IMR-90 (cell line): ENCODE measurements around the gene ROR2. TPM values are rescaled to one million over a fixed set of nuclear protein-coding genes. Genes with fewer than 3 reads are reported as not detected.

Experiments
- ATAC-seq: fragments of 200-7000 bp; cut with Tn5 transposase; 2 replicates; pipeline ENCODE4 v1.9.1; 2020; ENCODE audit warnings: low read depth, mild to moderate bottlenecking, moderate library complexity
- BruUV-seq: library from RNA; stranded (reverse); fragments of 400-500 nt; replicated peaks from 2 replicates; lab custom pipeline; 2021; lab: Mats Ljungman, UMichigan
- CTCF ChIA-PET: fragments of 300-600 bp; formaldehyde crosslinking; extraction: SDS; loops from one replicate; lab custom pipeline; 2021; ENCODE audit warnings: antibody characterized with exemption; lab: Yijun Ruan, JAX
- POLR2A ChIA-PET: fragments of 300-600 bp; sonication (Branson Sonifier 250); formaldehyde crosslinking; loops from one replicate; lab custom pipeline; 2022; ENCODE audit warnings: antibody characterized with exemption; ENCODE audit not compliant: unreplicated experiment; lab: Charles Lee
- DNase-seq: peaks from one replicate; pipeline ENCODE4 v3.0.0; 2013
- H2AFZ ChIP-seq: replicated peaks from 2 replicates; pipeline ENCODE3; 2013; ENCODE audit warnings: low read length, mild to moderate bottlenecking; ENCODE audit not compliant: poor library complexity
- H2AK5ac ChIP-seq: 2 replicates; pipeline ENCODE4 v1.6.1; 2013; ENCODE audit warnings: low read depth, low read length, inconsistent platforms
- H2AK9ac ChIP-seq: replicated peaks from 2 replicates; pipeline ENCODE3; 2013; ENCODE audit warnings: mild to moderate bottlenecking, low read depth, low read length, moderate library complexity; ENCODE audit not compliant: poor library complexity
- H2BK120ac ChIP-seq: 2 replicates; pipeline ENCODE4 v1.6.1; 2013; ENCODE audit warnings: low read depth, low read length, inconsistent platforms
- H2BK15ac ChIP-seq: 3 replicates; pipeline ENCODE4 v1.6.1; 2013; ENCODE audit warnings: low read depth, low read length, inconsistent platforms
- H2BK20ac ChIP-seq: 2 replicates; pipeline ENCODE4 v1.6.1; 2013; ENCODE audit warnings: low read depth, mild to moderate bottlenecking, inconsistent platforms, low read length, moderate library complexity
- H2BK5ac ChIP-seq: 2 replicates; pipeline ENCODE4 v1.6.1; 2013; ENCODE audit warnings: mild to moderate bottlenecking, low read depth, low read length, inconsistent platforms; ENCODE audit not compliant: poor library complexity, severe bottlenecking
- H3K14ac ChIP-seq: replicated peaks from 2 replicates; pipeline ENCODE4 v1.6.1; 2013; ENCODE audit warnings: low read depth, low read length, inconsistent platforms
- H3K18ac ChIP-seq: 2 replicates; pipeline ENCODE4 v1.6.1; 2013; ENCODE audit warnings: low read depth, low read length, control low read depth
- H3K23ac ChIP-seq: 2 replicates; pipeline ENCODE4 v1.6.1; 2013; ENCODE audit warnings: low read depth, low read length, inconsistent platforms
- H3K27ac ChIP-seq: 2 replicates; pipeline ENCODE4 v1.5.1; 2013; ENCODE audit warnings: mild to moderate bottlenecking, control low read depth, low read length; ENCODE audit not compliant: insufficient read depth
- H3K27me3 ChIP-seq: 2 replicates; pipeline ENCODE4 v1.6.1; 2013; ENCODE audit warnings: low read length; ENCODE audit not compliant: control insufficient read depth, insufficient read depth
- H3K36me3 ChIP-seq: 2 replicates; pipeline ENCODE4 v1.6.1; 2013; ENCODE audit warnings: low read length, mixed read lengths; ENCODE audit not compliant: control insufficient read depth, insufficient read depth
- H3K4ac ChIP-seq: 2 replicates; pipeline ENCODE4 v1.6.1; 2013; ENCODE audit warnings: low read depth, low read length, inconsistent platforms
- H3K4me1 ChIP-seq: 2 replicates; pipeline ENCODE4 v1.6.1; 2013; ENCODE audit warnings: low read length, mixed read lengths; ENCODE audit not compliant: control insufficient read depth, insufficient read depth
- H3K4me2 ChIP-seq: 2 replicates; pipeline ENCODE4 v1.6.1; 2013; ENCODE audit warnings: low read depth, mild to moderate bottlenecking, control low read depth, low read length, moderate library complexity
- H3K4me3 ChIP-seq: 2 replicates; pipeline ENCODE4 v1.5.1; 2013; ENCODE audit warnings: low read depth, mild to moderate bottlenecking, control low read depth, low read length, moderate library complexity; ENCODE audit not compliant: insufficient read depth
- H3K56ac ChIP-seq: 2 replicates; pipeline ENCODE4 v1.6.1; 2013; ENCODE audit warnings: low read length, inconsistent platforms; ENCODE audit not compliant: insufficient read depth; ENCODE audit errors: extremely low read depth
- H3K79me1 ChIP-seq, 2 experiments: 2 replicates each; pipeline ENCODE4 v1.6.1; 2013; ENCODE audit warnings: low read length in 2 of 2, inconsistent platforms in 1 of 2, low read depth in 1 of 2
- H3K9ac ChIP-seq: 2 replicates; pipeline ENCODE4 v1.6.1; 2013; ENCODE audit warnings: low read depth, low read length, control low read depth
- H3K9me1 ChIP-seq: 2 replicates; pipeline ENCODE4 v1.6.1; 2013; ENCODE audit warnings: low read length, inconsistent platforms; ENCODE audit not compliant: insufficient read depth
- H3K9me3 ChIP-seq: 2 replicates; pipeline ENCODE4 v1.6.1; 2013; ENCODE audit warnings: low read length; ENCODE audit not compliant: control insufficient read depth, insufficient read depth
- H4K20me1 ChIP-seq: 2 replicates; pipeline ENCODE4 v1.6.1; 2013; ENCODE audit warnings: low read length, inconsistent platforms; ENCODE audit not compliant: insufficient read depth
- H4K5ac ChIP-seq: 2 replicates; pipeline ENCODE4 v1.6.1; 2013; ENCODE audit warnings: mild to moderate bottlenecking, low read depth, low read length, control low read depth
- H4K8ac ChIP-seq, 2 experiments: 2 replicates each; pipeline ENCODE4 v1.6.1; 2013; ENCODE audit warnings: low read depth in 2 of 2, low read length in 2 of 2, control low read depth in 1 of 2, inconsistent platforms in 1 of 2
- H4K91ac ChIP-seq: 2 replicates; pipeline ENCODE4 v1.6.1; 2013; ENCODE audit warnings: low read depth, low read length, inconsistent platforms; ENCODE audit not compliant: insufficient read depth
- BHLHE40 ChIP-seq: fragments of 150-350 bp; IDR thresholded peaks from 2 replicates; pipeline ENCODE4 v1.6.1; 2016; ENCODE audit warnings: mild to moderate bottlenecking, low read depth, low read length
- CEBPB ChIP-seq: IDR thresholded peaks from 2 replicates; pipeline ENCODE4 v1.6.1; 2012; ENCODE audit warnings: low read depth, low read length, improper control_type of control experiment
- CHD1 ChIP-seq: IDR thresholded peaks from 2 replicates; pipeline ENCODE4 v1.6.1; 2012; ENCODE audit warnings: low read depth, low read length, improper control_type of control experiment
- FOS ChIP-seq: fragments of 150-350 bp; IDR thresholded peaks from 2 replicates; pipeline ENCODE4 v1.6.1; 2016; ENCODE audit warnings: low read depth, low read length
- MAFK ChIP-seq: IDR thresholded peaks from 2 replicates; pipeline ENCODE4 v1.6.1; 2012; ENCODE audit warnings: low read depth, low read length, improper control_type of control experiment
- MAZ ChIP-seq: IDR thresholded peaks from 2 replicates; pipeline ENCODE4 v1.6.1; 2012; ENCODE audit warnings: low read depth, mild to moderate bottlenecking, low read length, improper control_type of control experiment, moderate library complexity, borderline replicate concordance
- MXI1 ChIP-seq: IDR thresholded peaks from 2 replicates; pipeline ENCODE4 v1.6.1; 2012; ENCODE audit warnings: low read depth, mild to moderate bottlenecking, low read length, moderate library complexity, borderline replicate concordance
- NFE2L2 ChIP-seq: fragments of 150-350 bp; IDR thresholded peaks from 2 replicates; pipeline ENCODE4 v1.6.1; 2016; ENCODE audit warnings: low read depth, mild to moderate bottlenecking, low read length
- POLR2A ChIP-seq: IDR thresholded peaks from 2 replicates; pipeline ENCODE4 v1.6.1; 2012; ENCODE audit warnings: mild to moderate bottlenecking, low read depth, low read length
- RAD21 ChIP-seq: IDR thresholded peaks from 2 replicates; pipeline ENCODE4 v1.6.1; 2012; ENCODE audit warnings: low read length, improper control_type of control experiment
- RCOR1 ChIP-seq: IDR thresholded peaks from 2 replicates; pipeline ENCODE4 v1.6.1; 2012; ENCODE audit warnings: mild to moderate bottlenecking, low read length, improper control_type of control experiment; ENCODE audit not compliant: insufficient replicate concordance
- RFX5 ChIP-seq: IDR thresholded peaks from 2 replicates; pipeline ENCODE4 v1.8.0; 2012; ENCODE audit warnings: low read depth, mild to moderate bottlenecking, low read length, moderate library complexity
- SMC3 ChIP-seq: fragments of 150-350 bp; IDR thresholded peaks from 2 replicates; pipeline ENCODE4 v1.6.1; 2016; ENCODE audit warnings: low read depth, mild to moderate bottlenecking, antibody characterized with exemption, low read length, moderate library complexity
- WGBS, 2 experiments: methylation state at CpG; one replicate each; pipeline versions ENCODE4 v1.1.5 to v1.1.7; 2013; ENCODE audit warnings: missing lambda C conversion rate in 2 of 2; ENCODE audit not compliant: insufficient read length in 1 of 2; ENCODE audit errors: extremely low coverage in 2 of 2; 5-methylcytosine and 5-hydroxymethylcytosine counted together
- dilution Hi-C: fragments of 300-500 bp; cut with HindIII; formaldehyde crosslinking; loops from one replicate; pipeline ENCODE4 v1.14.3; 2018; ENCODE audit warnings: low sequenced_read_pairs; ENCODE audit not compliant: unreplicated experiment
- in situ Hi-C: fragments of 300-500 bp; cut with MboI; formaldehyde crosslinking; loops from 3 replicates; pipeline ENCODE4 v1.14.3; 2019; ENCODE audit warnings: low sequenced_read_pairs, inconsistent platforms, mixed read lengths
- intact Hi-C: fragments of 100-400 bp; cut with micrococcal nuclease; formaldehyde crosslinking; loops from 2 replicates; pipeline ENCODE4 v1.10.0; 2022
- polyA plus RNA-seq, 3 experiments: library from polyadenylated mRNA; depleted of rRNA; stranded (reverse); fragments of >200 nt; gene quantifications; 2 replicates each; pipeline ENCODE4 v1.2.3, GENCODE V29; 2012; ENCODE audit warnings: low replicate concordance in 1 of 3
- total RNA-seq: library from RNA; depleted of rRNA; stranded (reverse); fragments of >200 nt; gene quantifications from 2 replicates; pipeline ENCODE4 v1.2.3, GENCODE V29; 2012
- TF ChIP-seq, protein P1 (sequence below): fragments of 150-350 bp; IDR thresholded peaks from 2 replicates; pipeline ENCODE4 v1.6.1; 2017; ENCODE audit warnings: mild to moderate bottlenecking, antibody characterized with exemption, low read length, low read depth
- TF ChIP-seq, protein P2 (sequence below): conservative IDR thresholded peaks from 2 replicates; pipeline ENCODE4 v1.5.1; 2012; ENCODE audit warnings: mild to moderate bottlenecking, low read depth, low read length, improper control_type of control experiment
- TF ChIP-seq, protein P3 (sequence below): fragments of 150-350 bp; IDR thresholded peaks from 2 replicates; pipeline ENCODE4 v1.6.1; 2016; ENCODE audit warnings: low read depth, mild to moderate bottlenecking, low read length, moderate library complexity, borderline replicate concordance

ROR2 gene
- total and polyA plus RNA-seq, 2 of the 4 experiments (the other 2 are of a cell fraction) = 2.3 to 4.8 TPM

DNA sequence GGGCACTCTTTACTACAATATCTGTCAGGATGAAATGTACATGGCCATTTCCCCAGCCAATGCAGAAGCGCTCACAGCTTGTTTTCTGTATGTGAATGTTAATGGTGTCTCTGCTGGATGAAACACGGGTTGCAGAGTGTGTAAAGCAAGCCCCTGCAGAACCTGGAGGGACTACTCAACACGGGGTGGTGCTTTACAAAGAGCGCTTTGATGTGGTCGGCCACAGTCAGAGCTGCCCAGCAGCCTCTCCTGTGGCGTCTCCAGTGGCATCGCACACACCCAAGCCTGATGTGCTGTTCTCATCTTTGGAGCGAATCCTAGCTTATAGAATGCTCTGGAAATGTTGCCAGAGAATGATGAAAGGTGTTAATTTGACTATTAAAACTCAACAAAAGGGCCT lies 363.7 kb downstream of the ROR2 start:
- Histone ChIP-seq H3K27ac (no peak overlapping the region), H3K14ac (no peak overlapping the region), H3K4me1 (peaks cover 4% of the 10 kb centered on the region; the same call in 1 of the 2 replicates), H4K8ac (no peak overlapping the region), H3K9me1 (no peaks in the 10 kb centered on the region), H4K5ac (no peak overlapping the region), H3K4ac (no peak overlapping the region), H3K9ac (no peak overlapping the region), H3K4me3 (no peak overlapping the region), H3K56ac (no peak overlapping the region), H2AK5ac (no peak overlapping the region), H2AFZ (no peak overlapping the region), H4K91ac (no peak overlapping the region), H2BK120ac (no peak overlapping the region), H3K23ac (no peak overlapping the region), H3K4me2 (no peak overlapping the region), H2BK5ac (no peak overlapping the region), H3K27me3 (peaks cover 5% of the 10 kb centered on the region; the same call in 1 of the 2 replicates), H3K36me3 (no peaks in the 10 kb centered on the region), H2BK20ac (no peak overlapping the region), H2BK15ac (no peak overlapping the region), H2AK9ac (no peak overlapping the region), H3K79me1 (no peaks in the 10 kb centered on the region), H3K9me3 (no peaks in the 10 kb centered on the region), H4K20me1 (no peaks in the 10 kb centered on the region), H3K18ac (no peak overlapping the region)
- CTCF ChIA-PET = no interaction called here
- 100% methylated on average over 1 of the region's 8 CpGs; no CpG with 5 or more reads in 1 of the 2 experiments for WGBS, 2 experiments
- dilution Hi-C loops (no loop called here), intact Hi-C loops (no loop called here), in situ Hi-C loops (no loop called here)
- BruUV-seq = no TSS peak
- DNase-seq (no peak), ATAC-seq (no peak)
- POLR2A ChIA-PET = no interaction called here
- TF ChIP-seq CEBPB (no peak), CHD1 (no peak), MAFK (no peak), BHLHE40 (no peak), SMC3 (no peak), RCOR1 (no peak), RAD21 (no peak), NFE2L2 (no peak), POLR2A (no peak), MAZ (no peak), MXI1 (no peak), RFX5 (no peak), FOS (no peak)
- TF ChIP-seq, protein P1, sequence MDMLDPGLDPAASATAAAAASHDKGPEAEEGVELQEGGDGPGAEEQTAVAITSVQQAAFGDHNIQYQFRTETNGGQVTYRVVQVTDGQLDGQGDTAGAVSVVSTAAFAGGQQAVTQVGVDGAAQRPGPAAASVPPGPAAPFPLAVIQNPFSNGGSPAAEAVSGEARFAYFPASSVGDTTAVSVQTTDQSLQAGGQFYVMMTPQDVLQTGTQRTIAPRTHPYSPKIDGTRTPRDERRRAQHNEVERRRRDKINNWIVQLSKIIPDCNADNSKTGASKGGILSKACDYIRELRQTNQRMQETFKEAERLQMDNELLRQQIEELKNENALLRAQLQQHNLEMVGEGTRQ = no peak
- TF ChIP-seq, protein P2, sequence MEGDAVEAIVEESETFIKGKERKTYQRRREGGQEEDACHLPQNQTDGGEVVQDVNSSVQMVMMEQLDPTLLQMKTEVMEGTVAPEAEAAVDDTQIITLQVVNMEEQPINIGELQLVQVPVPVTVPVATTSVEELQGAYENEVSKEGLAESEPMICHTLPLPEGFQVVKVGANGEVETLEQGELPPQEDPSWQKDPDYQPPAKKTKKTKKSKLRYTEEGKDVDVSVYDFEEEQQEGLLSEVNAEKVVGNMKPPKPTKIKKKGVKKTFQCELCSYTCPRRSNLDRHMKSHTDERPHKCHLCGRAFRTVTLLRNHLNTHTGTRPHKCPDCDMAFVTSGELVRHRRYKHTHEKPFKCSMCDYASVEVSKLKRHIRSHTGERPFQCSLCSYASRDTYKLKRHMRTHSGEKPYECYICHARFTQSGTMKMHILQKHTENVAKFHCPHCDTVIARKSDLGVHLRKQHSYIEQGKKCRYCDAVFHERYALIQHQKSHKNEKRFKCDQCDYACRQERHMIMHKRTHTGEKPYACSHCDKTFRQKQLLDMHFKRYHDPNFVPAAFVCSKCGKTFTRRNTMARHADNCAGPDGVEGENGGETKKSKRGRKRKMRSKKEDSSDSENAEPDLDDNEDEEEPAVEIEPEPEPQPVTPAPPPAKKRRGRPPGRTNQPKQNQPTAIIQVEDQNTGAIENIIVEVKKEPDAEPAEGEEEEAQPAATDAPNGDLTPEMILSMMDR = no peak
- TF ChIP-seq, protein P3, sequence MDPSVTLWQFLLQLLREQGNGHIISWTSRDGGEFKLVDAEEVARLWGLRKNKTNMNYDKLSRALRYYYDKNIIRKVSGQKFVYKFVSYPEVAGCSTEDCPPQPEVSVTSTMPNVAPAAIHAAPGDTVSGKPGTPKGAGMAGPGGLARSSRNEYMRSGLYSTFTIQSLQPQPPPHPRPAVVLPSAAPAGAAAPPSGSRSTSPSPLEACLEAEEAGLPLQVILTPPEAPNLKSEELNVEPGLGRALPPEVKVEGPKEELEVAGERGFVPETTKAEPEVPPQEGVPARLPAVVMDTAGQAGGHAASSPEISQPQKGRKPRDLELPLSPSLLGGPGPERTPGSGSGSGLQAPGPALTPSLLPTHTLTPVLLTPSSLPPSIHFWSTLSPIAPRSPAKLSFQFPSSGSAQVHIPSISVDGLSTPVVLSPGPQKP = no peak
